ENCODE data around the gene INSR. TPM values are rescaled to one million over a fixed set of nuclear protein-coding genes. Genes with fewer than 3 reads are reported as not detected.

Gene INSR
- total and polyA plus RNA-seq, 2 of the 8 experiments (the other 6 are each of a cell fraction or from before 2014, with no cell fraction given) = 13.1 to 48.7 TPM

GRCh38 chr19:7109678-7110289 lies 184.4 kb downstream of the INSR start:
- Histone ChIP-seq H2BK15ac (ENCODE audit: low read length) (no peak overlapping the region), H4K8ac (ENCODE audit: extremely low read depth, insufficient read depth, low read length) (no peak overlapping the region), H3K4me1 (replicated peaks in 1 of 4; ENCODE audit: control insufficient read depth in 3 of 4, insufficient read depth in 4 of 4, low read length in 3 of 4) (peaks cover 0 to 5% (median 0%) of the 10 kb centered on the region in 4 experiments; a peak in 4 of 7 replicates), H4K5ac (ENCODE audit: insufficient read length, low read depth, low read length) (no peak overlapping the region), H3K79me2 (ENCODE audit: control insufficient read depth in 1 of 2, insufficient read depth in 2 of 2, low read length in 2 of 2) (no peaks in the 10 kb centered on the region; a peak in 1 of 4 replicates), H3K9ac (replicated peaks in 1 of 4; ENCODE audit: extremely low read depth in 1 of 4, low read depth in 3 of 4, low read length in 3 of 4) (no peak overlapping the region), H3K36me3 (ENCODE audit: control insufficient read depth in 2 of 4, insufficient read depth in 4 of 4, low read length in 3 of 4) (no peaks in the 10 kb centered on the region; a peak in 1 of 8 replicates), H3K56ac (replicated peaks; ENCODE audit: insufficient read length, low read depth, low read length) (no peak overlapping the region), H3K18ac (ENCODE audit: extremely low read depth, low read length) (peak overlapping the region; percentile 75; the same call in 1 of the 2 replicates), H3K27me3 (replicated peaks in 1 of 4; ENCODE audit: control insufficient read depth in 3 of 4, extremely low read depth in 1 of 4, insufficient read depth in 3 of 4, low read length in 3 of 4) (0 out of 7 replicates have a peak, but pooled peaks cover 0 to 2% (median 0%) of the 10 kb centered on the region in 4 experiments), H3K9me3 (ENCODE audit: insufficient read depth in 2 of 2, low read depth in 1 of 2, low read length in 1 of 2) (peaks cover 3 to 4% of the 10 kb centered on the region in 2 experiments; a peak in 2 of 4 replicates), H2BK12ac (ENCODE audit: low read depth, low read length) (peak overlapping the region; percentile 43), H3K4me2 (ENCODE audit: insufficient read depth in 1 of 2, low read depth in 2 of 2, low read length in 2 of 2) (peak overlapping the region; percentile 20 to 32; a peak in 3 of 4 replicates), H3K23me2 (ENCODE audit: low read depth, low read length) (peaks cover 16% of the 10 kb centered on the region; the same call in 1 of the 2 replicates), H2AFZ (ENCODE audit: low read length) (0 out of 2 replicates have a peak overlapping the region, but pooled peaks have one; percentile 49), H2BK120ac (replicated peaks; ENCODE audit: low read depth, low read length) (no peak overlapping the region), H4K91ac (replicated peaks; ENCODE audit: insufficient read length, low read length) (no peak overlapping the region), H2AK5ac (ENCODE audit: low read depth, low read length) (no peak overlapping the region), H3K4me3 (ENCODE audit: extremely low read depth in 1 of 4, insufficient read depth in 2 of 4, low read depth in 3 of 4, low read length in 4 of 4) (no peak overlapping the region), H3K4ac (replicated peaks; ENCODE audit: insufficient read length, low read depth, low read length) (no peak overlapping the region), H3K79me1 (ENCODE audit: low read depth, low read length) (no peaks in the 10 kb centered on the region), H4K20me1 (replicated peaks in 1 of 2; ENCODE audit: control insufficient read depth in 1 of 2, insufficient read depth in 2 of 2, low read length in 2 of 2) (peaks cover 0 to 10% of the 10 kb centered on the region in 2 experiments), H3K27ac (ENCODE audit: low read depth, low read length) (peak overlapping the region; percentile 21; the same call in 1 of the 2 replicates), H2BK20ac (ENCODE audit: low read length) (no peak overlapping the region), H3K14ac (ENCODE audit: insufficient read length) (no peak overlapping the region), H3K23ac (ENCODE audit: insufficient read length) (no peak overlapping the region), H2BK5ac (ENCODE audit: low read depth, low read length) (peak overlapping the region; percentile 75)
- DNase-seq (ENCODE audit: low read depth in 1 of 2, low spot score in 2 of 2) (peak; percentile 50 to 59), FAIRE-seq (peak; percentile 52)
- ChIA-PET POLR2A (ENCODE audit: partially characterized antibody) (interaction anchor here (0.6 to 2.2 kb wide), 2 partner anchors 10 to 175 kb away, joined by 3 to 8 read pairs; no protein-coding TSS in a partner anchor), CTCF (ENCODE audit: partially characterized antibody) (interaction anchor here (0.6 to 2.3 kb wide), 7 partner anchors 9 to 820 kb away, joined by 3 to 9 read pairs (median 5); no protein-coding TSS in a partner anchor)
- WGBS, 2 experiments (ENCODE audit: extremely low coverage in 1 of 2, insufficient coverage in 1 of 2, insufficient read length in 1 of 2, insufficient replicate concordance in 2 of 2, low coverage in 1 of 2, low lambda C conversion rate in 2 of 2, missing lambda C conversion rate in 1 of 2) = 55% methylated on average over 8 of the region's 8 CpGs; no CpG with 5 or more reads in 1 of the 2 experiments
- TF ChIP-seq ZNF274 (IDR thresholded peaks at IDR 0.05; ENCODE audit: borderline replicate concordance, extremely low read depth, low read length) (no peak), JUND (IDR thresholded peaks at IDR 0.05; ENCODE audit: low read length) (no peak), BRCA1 (IDR thresholded peaks at IDR 0.05; ENCODE audit: low read depth, low read length) (no peak), CEBPB (IDR thresholded peaks at IDR 0.05; ENCODE audit: low read depth, low read length) (peak; percentile 34; the same call in 1 of the 2 replicates), CREB1 (IDR thresholded peaks at IDR 0.05) (no peak), TEAD4 (IDR thresholded peaks at IDR 0.05; ENCODE audit: low read depth, low read length) (peak; percentile 88), SP1 (IDR thresholded peaks at IDR 0.05; ENCODE audit: low read depth, low read length) (peak; percentile 64; the same call in 1 of the 2 replicates), SIN3A (conservative IDR thresholded peaks at IDR 0.05 in 1 of 2, IDR thresholded peaks at IDR 0.05 in 1 of 2; ENCODE audit: low read depth in 1 of 2, low read length in 2 of 2) (no peak), HDAC2 (IDR thresholded peaks at IDR 0.05; ENCODE audit: borderline replicate concordance in 1 of 2, low read depth in 2 of 2, low read length in 2 of 2) (peak in 1 of 2 experiments; percentile 33; a peak in 1 of 4 replicates), KDM1A (IDR thresholded peaks at IDR 0.05; ENCODE audit: borderline replicate concordance, low read length) (peak; percentile 85; the same call in 1 of the 2 replicates)

Data from H1 (cell line).